OCI-LY1 (cell line): ENCODE results near the gene LPIN1.

Source experiments
- H2AFZ ChIP-seq: fragments of 200-600 bp; sonication (generic), shearing (Covaris generic); 2 replicates; pipeline ENCODE4 v1.6.0; 2014; ENCODE audit warnings: antibody characterized with exemption, mild to moderate bottlenecking, low read length
- H3F3A ChIP-seq: fragments of 200-600 bp; sonication (generic), shearing (Covaris generic); 2 replicates; pipeline ENCODE4 v1.6.0; 2014; ENCODE audit warnings: mild to moderate bottlenecking, antibody characterized with exemption, low read length, moderate library complexity; ENCODE audit not compliant: insufficient read depth
- H3K27ac ChIP-seq: fragments of 200-600 bp; sonication (generic); 2 replicates; pipeline ENCODE4 v1.5.1; 2014; ENCODE audit warnings: low read length, mixed run types, mild to moderate bottlenecking, low read depth; ENCODE audit not compliant: poor library complexity, severe bottlenecking
- H3K27me3 ChIP-seq: fragments of 200-600 bp; sonication (generic); 2 replicates; pipeline ENCODE4 v1.6.0; 2014; ENCODE audit warnings: antibody characterized with exemption, mild to moderate bottlenecking, low read length, moderate library complexity; ENCODE audit not compliant: insufficient read depth
- H3K36me3 ChIP-seq: fragments of 200-600 bp; sonication (generic); 2 replicates; pipeline ENCODE4 v1.6.1; 2014; ENCODE audit warnings: mild to moderate bottlenecking, antibody characterized with exemption, low read length, moderate library complexity, mixed read lengths; ENCODE audit not compliant: insufficient read depth
- H3K4me1 ChIP-seq: fragments of 200-600 bp; sonication (generic); 2 replicates; pipeline ENCODE4 v1.5.1; 2014; ENCODE audit warnings: mild to moderate bottlenecking, low read length, moderate library complexity; ENCODE audit not compliant: insufficient read depth, severe bottlenecking
- H3K4me2 ChIP-seq: fragments of 200-600 bp; sonication (generic), shearing (Covaris generic); 2 replicates; pipeline ENCODE4 v1.6.1; 2014; ENCODE audit warnings: low read length
- H3K4me3 ChIP-seq: fragments of 200-600 bp; sonication (generic); 2 replicates; pipeline ENCODE4 v1.5.1; 2014; ENCODE audit warnings: low read length, low read depth, mild to moderate bottlenecking, mixed read lengths; ENCODE audit not compliant: poor library complexity, severe bottlenecking
- H3K79me2 ChIP-seq: fragments of 200-600 bp; shearing (Covaris generic); 2 replicates; pipeline ENCODE4 v1.6.1; 2016; ENCODE audit warnings: mixed run types, low read length, mixed read lengths; ENCODE audit not compliant: insufficient read depth
- H3K9ac ChIP-seq: fragments of 200-600 bp; sonication (generic), shearing (Covaris generic); 2 replicates; pipeline ENCODE4 v1.6.1; 2014; ENCODE audit warnings: mild to moderate bottlenecking, low read length, mixed read lengths
- H3K9me2 ChIP-seq: fragments of 200-600 bp; sonication (generic), shearing (Covaris generic); 2 replicates; pipeline ENCODE4 v1.6.1; 2014; ENCODE audit warnings: low read depth, mild to moderate bottlenecking, low read length, mixed read lengths
- H3K9me3 ChIP-seq: fragments of 200-600 bp; shearing (Covaris generic); 2 replicates; pipeline ENCODE4 v1.6.1; 2014; ENCODE audit warnings: low read length, mixed read lengths
- H4K20me1 ChIP-seq: fragments of 200-600 bp; sonication (generic), shearing (Covaris generic); 2 replicates; pipeline ENCODE4 v1.6.0; 2016; ENCODE audit warnings: mild to moderate bottlenecking, low read length; ENCODE audit not compliant: insufficient read depth
- CTCF ChIP-seq: fragments of 200-600 bp; sonication (generic), shearing (Covaris generic); IDR thresholded peaks from 2 replicates; pipeline ENCODE4 v1.5.1; 2017; ENCODE audit warnings: mild to moderate bottlenecking, antibody characterized with exemption, low read length, moderate library complexity, mixed read lengths
- EZH2 ChIP-seq: fragments of 200-600 bp; sonication (generic), shearing (Covaris generic); IDR thresholded peaks from 2 replicates; pipeline ENCODE4 v1.8.0; 2017; ENCODE audit warnings: borderline replicate concordance, mixed run types, mild to moderate bottlenecking, antibody characterized with exemption, low read length, moderate library complexity, mixed read lengths

LPIN1 gene

GRCh38 chr2:11749646-11750349 lies 3.4 kb downstream of the LPIN1 start:
- Histone ChIP-seq H3K4me2 (peak overlapping the region; percentile 98), H3K9me3 (no peaks in the 10 kb centered on the region), H3K9ac (peak overlapping the region; percentile 88), H4K20me1 (no peaks in the 10 kb centered on the region), H3K27me3 (no peaks in the 10 kb centered on the region), H3K4me3 (peak overlapping the region; percentile 89), H3F3A (peaks cover 9% of the 10 kb centered on the region; the same call in 1 of the 2 replicates), H3K36me3 (no peaks in the 10 kb centered on the region; the same call in 1 of the 2 replicates), H3K4me1 (peaks cover 86% of the 10 kb centered on the region), H3K9me2 (no peaks in the 10 kb centered on the region), H3K27ac (peak overlapping the region; percentile 98), H2AFZ (no peak overlapping the region), H3K79me2 (peaks cover 25% of the 10 kb centered on the region)
- TF ChIP-seq CTCF: no peak
- no peak for TF ChIP-seq EZH2

- TF ChIP-seq EZH2 (no peak), CTCF (no peak)
- Histone ChIP-seq H3K4me2 (peak overlapping the region; percentile 98), H3K27me3 (no peaks in the 10 kb centered on the region), H3K4me3 (peak overlapping the region; percentile 89), H3K36me3 (no peaks in the 10 kb centered on the region; the same call in 1 of the 2 replicates), H2AFZ (no peak overlapping the region), H3K79me2 (peaks cover 25% of the 10 kb centered on the region), H3K9me3 (no peaks in the 10 kb centered on the region), H3K4me1 (peaks cover 86% of the 10 kb centered on the region), H4K20me1 (no peaks in the 10 kb centered on the region), H3K9me2 (no peaks in the 10 kb centered on the region), H3K27ac (peak overlapping the region; percentile 98), H3F3A (peaks cover 9% of the 10 kb centered on the region; the same call in 1 of the 2 replicates), H3K9ac (peak overlapping the region; percentile 44)
Observed at GRCh38 chr2:11750422-11750821, 4.0 kb downstream of the LPIN1 start.

GRCh38 chr2:11750917-11751316 lies 4.5 kb downstream of the LPIN1 start:
- TF ChIP-seq EZH2 (no peak), CTCF (no peak)
- Histone ChIP-seq H3K79me2 (peaks cover 26% of the 10 kb centered on the region), H3F3A (peaks cover 9% of the 10 kb centered on the region; the same call in 1 of the 2 replicates), H3K4me3 (peak overlapping the region; percentile 89), H2AFZ (no peak overlapping the region), H3K4me1 (peaks cover 90% of the 10 kb centered on the region), H3K9ac (peak overlapping the region; percentile 33; the same call in 1 of the 2 replicates), H3K4me2 (peak overlapping the region; percentile 98), H3K9me2 (no peaks in the 10 kb centered on the region), H3K9me3 (no peaks in the 10 kb centered on the region), H4K20me1 (no peaks in the 10 kb centered on the region), H3K36me3 (no peaks in the 10 kb centered on the region; the same call in 1 of the 2 replicates), H3K27ac (peak overlapping the region; percentile 98), H3K27me3 (no peaks in the 10 kb centered on the region)
